ENCODE measurements around the gene NLK. TPM values are rescaled to one million over a fixed set of nuclear protein-coding genes. Genes with fewer than 3 reads are reported as not detected.
"Not testable (repeated sequence)": the region's sequence is repeated elsewhere in the genome, so short reads cannot be mapped to it uniquely, and the experiment has no call there.

The NLK gene
- total RNA-seq, 1 donor from 2014 or later = 26.0 TPM

DNA sequence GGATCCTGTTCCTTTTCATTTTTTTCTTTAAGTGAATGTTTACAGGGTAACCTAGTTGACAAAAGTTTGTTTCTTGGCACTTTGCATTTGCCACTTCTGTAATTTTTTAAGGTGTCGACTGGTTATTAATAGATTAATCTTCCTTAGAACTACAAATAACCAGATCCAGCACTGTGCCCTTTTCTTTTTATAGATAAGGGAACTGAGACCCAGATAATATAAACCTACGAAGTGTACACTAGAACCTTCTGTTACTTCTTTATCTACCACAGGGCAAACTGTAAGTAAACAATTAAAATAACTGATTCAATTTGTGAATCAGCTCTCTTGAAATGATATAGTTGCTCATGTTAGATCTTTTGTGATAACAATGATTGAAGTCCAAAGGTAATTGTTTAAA lies 55.4 kb downstream of the NLK start:
- Mint-ChIP-seq H3K9me3 (no peaks in the 10 kb centered on the region), H3K27me3 (ENCODE audit: low read depth) (no peaks in the 10 kb centered on the region), H3K36me3 (ENCODE audit: low read depth) (no peaks in the 10 kb centered on the region), H3K4me3 (no peak overlapping the region), H3K4me1 (no peaks in the 10 kb centered on the region), H3K27ac (ENCODE audit: unreplicated experiment) (no peak overlapping the region)
- no peak for DNase-seq (ENCODE audit: low read depth, low spot score)
- TF ChIP-seq, protein P1, sequence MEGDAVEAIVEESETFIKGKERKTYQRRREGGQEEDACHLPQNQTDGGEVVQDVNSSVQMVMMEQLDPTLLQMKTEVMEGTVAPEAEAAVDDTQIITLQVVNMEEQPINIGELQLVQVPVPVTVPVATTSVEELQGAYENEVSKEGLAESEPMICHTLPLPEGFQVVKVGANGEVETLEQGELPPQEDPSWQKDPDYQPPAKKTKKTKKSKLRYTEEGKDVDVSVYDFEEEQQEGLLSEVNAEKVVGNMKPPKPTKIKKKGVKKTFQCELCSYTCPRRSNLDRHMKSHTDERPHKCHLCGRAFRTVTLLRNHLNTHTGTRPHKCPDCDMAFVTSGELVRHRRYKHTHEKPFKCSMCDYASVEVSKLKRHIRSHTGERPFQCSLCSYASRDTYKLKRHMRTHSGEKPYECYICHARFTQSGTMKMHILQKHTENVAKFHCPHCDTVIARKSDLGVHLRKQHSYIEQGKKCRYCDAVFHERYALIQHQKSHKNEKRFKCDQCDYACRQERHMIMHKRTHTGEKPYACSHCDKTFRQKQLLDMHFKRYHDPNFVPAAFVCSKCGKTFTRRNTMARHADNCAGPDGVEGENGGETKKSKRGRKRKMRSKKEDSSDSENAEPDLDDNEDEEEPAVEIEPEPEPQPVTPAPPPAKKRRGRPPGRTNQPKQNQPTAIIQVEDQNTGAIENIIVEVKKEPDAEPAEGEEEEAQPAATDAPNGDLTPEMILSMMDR (conservative IDR thresholded peaks at IDR 0.05) = no peak

DNA sequence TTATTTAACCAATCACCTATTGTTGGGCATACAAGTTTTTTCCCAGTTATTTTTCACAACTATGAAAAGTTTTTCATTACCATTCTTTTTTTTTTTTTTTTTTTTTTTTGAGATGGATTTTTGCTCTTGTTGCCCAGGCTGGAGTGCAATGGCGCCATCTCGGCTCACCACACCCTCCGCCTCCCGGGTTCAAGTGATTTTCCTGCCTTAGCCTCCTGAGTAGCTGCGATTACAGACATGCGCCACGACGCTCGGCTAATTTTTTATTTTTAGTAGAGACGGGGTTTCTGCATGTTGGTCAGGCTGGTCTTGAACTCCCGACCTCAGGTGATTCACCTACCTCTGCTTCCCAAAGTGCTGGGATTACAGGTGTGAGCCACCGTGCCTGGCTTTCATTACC lies 56.1 kb downstream of the NLK start:
- not testable (repeated sequence) for H3K4me3 Mint-ChIP-seq; H3K9me3 Mint-ChIP-seq; H3K27me3 Mint-ChIP-seq (ENCODE audit: low read depth); H3K36me3 Mint-ChIP-seq (ENCODE audit: low read depth); DNase-seq (ENCODE audit: low read depth, low spot score); H3K27ac Mint-ChIP-seq (ENCODE audit: unreplicated experiment); H3K4me1 Mint-ChIP-seq

DNA sequence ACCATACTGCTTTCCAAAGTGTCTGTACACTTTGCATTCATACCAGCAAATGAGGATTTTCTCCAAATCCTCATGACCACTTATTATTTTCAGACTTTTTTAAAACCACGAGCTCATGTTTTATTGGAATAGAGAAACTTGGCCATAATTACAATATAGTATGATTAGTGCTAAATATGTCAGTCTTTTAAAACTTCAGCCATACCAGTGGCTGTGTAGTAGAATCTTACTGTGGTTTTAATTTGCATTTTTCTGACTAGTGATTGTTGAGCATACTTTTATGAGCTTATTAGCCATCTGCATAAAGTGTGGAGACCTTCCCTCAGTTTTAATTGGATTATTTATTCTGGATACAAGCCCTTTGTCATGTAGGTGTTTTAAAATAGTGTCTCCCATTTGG lies 57.8 kb downstream of the NLK start:
- H3K9me3 Mint-ChIP-seq = no peaks in the 10 kb centered on the region
- H3K4me1 Mint-ChIP-seq = no peaks in the 10 kb centered on the region
- DNase-seq (ENCODE audit: low read depth, low spot score) = no peak
- no peaks in the 10 kb centered on the region for H3K36me3 Mint-ChIP-seq (ENCODE audit: low read depth)
- H3K4me3 Mint-ChIP-seq = no peak overlapping the region
- TF ChIP-seq, protein P1 (conservative IDR thresholded peaks at IDR 0.05) = no peak
- H3K27ac Mint-ChIP-seq (ENCODE audit: unreplicated experiment) = no peak overlapping the region
- no peaks in the 10 kb centered on the region for H3K27me3 Mint-ChIP-seq (ENCODE audit: low read depth)

DNA sequence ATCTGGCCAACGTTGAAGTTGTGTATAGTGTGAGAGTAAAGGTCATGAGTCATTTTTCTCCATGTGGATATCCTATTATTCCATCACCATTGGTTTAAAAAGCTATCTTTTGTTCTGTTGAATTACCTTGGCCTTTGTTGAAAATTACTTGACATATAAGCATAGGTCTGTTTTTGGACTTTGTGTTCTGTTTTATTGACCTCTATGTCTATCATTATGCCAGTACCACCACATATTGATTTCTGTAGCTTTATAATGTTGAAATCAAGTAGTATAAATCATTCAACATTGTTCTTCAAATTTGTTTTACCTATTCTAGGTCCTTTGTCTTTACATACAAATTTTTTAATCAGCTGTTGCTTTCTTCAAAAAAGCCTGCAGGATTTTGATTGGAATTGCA lies 58.5 kb downstream of the NLK start:
- DNase-seq (ENCODE audit: low read depth, low spot score) = no peak
- Mint-ChIP-seq H3K27me3 (ENCODE audit: low read depth) (no peaks in the 10 kb centered on the region), H3K27ac (ENCODE audit: unreplicated experiment) (no peak overlapping the region), H3K9me3 (no peaks in the 10 kb centered on the region), H3K36me3 (ENCODE audit: low read depth) (no peaks in the 10 kb centered on the region), H3K4me1 (no peaks in the 10 kb centered on the region), H3K4me3 (no peak overlapping the region)
- TF ChIP-seq, protein P1 (conservative IDR thresholded peaks at IDR 0.05) = no peak

DNA sequence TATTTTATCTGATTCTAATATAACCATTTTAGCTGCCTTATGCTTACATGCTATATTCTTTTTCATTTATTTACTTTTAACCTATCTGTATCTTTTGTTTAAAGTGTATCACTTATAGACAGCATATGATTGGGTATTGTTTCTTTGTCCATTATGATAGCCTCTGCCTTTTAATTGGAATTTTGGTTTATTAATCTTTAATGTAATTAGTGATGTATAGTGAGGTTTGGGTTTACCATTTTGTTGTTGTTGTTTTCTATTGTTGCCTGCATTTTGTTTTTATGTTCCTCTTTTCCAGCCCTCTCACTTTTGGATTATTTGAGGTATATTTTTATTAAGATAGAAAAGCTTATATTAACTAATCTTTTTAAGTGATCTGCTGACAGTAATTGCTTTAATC lies 59.4 kb downstream of the NLK start:
- Mint-ChIP-seq H3K27me3 (ENCODE audit: low read depth) (no peaks in the 10 kb centered on the region), H3K4me1 (no peaks in the 10 kb centered on the region), H3K9me3 (no peaks in the 10 kb centered on the region), H3K27ac (ENCODE audit: unreplicated experiment) (no peak overlapping the region), H3K4me3 (no peak overlapping the region), H3K36me3 (ENCODE audit: low read depth) (no peaks in the 10 kb centered on the region)
- no peak for DNase-seq (ENCODE audit: low read depth, low spot score)
- TF ChIP-seq, protein P1 (conservative IDR thresholded peaks at IDR 0.05) = no peak

DNA sequence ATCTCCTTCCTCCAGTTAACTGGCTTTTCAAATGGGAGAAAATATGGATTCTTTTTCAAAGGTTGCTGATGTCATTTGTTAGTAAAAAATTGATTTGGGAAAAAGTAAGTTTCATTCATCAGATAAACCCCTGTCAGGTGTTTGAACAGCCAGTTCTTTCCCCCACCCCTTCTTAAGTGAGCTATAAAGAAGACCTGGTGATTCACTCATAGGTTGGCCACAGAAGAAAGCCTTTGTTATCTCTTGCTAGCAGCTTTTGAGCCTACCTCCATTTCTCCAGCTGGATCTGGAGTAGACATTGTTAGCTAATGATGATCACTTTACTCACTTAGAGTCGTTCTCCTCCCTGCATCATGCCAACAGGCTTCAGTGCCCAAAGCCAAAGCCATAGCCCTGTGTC lies 63.0 kb downstream of the NLK start:
- DNase-seq (ENCODE audit: low read depth, low spot score) = no peak
- TF ChIP-seq, protein P1 (conservative IDR thresholded peaks at IDR 0.05) = no peak
- Mint-ChIP-seq H3K9me3 (peaks cover 8% of the 10 kb centered on the region), H3K36me3 (ENCODE audit: low read depth) (peaks cover 9% of the 10 kb centered on the region), H3K4me3 (no peak overlapping the region), H3K4me1 (no peaks in the 10 kb centered on the region), H3K27me3 (ENCODE audit: low read depth) (no peaks in the 10 kb centered on the region), H3K27ac (ENCODE audit: unreplicated experiment) (no peak overlapping the region)

All from neural crest cell (in vitro differentiated cells).